HepG2 (cell line): ENCODE measurements around the gene DDX6. TPM values are rescaled to one million over a fixed set of nuclear protein-coding genes. Genes with fewer than 3 reads are reported as not detected.
A peak's percentile ranks its signal among the peaks of the same experiment; 100 is the strongest.

Experiments
- ARNTL ChIP-seq: sonication (generic); formaldehyde crosslinking; IDR thresholded peaks from 2 replicates; pipeline ENCODE4 v1.4.0; 2020; ENCODE audit warnings: mild to moderate bottlenecking, missing genetic modification reagents
- IKZF5 ChIP-seq: IDR thresholded peaks from 2 replicates; pipeline ENCODE4 v1.6.1; 2018; ENCODE audit warnings: missing genetic modification reagents, mild to moderate bottlenecking, missing compliant biosample characterization
- KDM5A ChIP-seq: fragments of 200-600 bp; sonication (generic); IDR thresholded peaks from 2 replicates; pipeline ENCODE4 v1.7.0; 2018; ENCODE audit warnings: antibody characterized with exemption, mild to moderate bottlenecking, low read length, borderline replicate concordance
- MEF2D ChIP-seq: sonication (generic); formaldehyde crosslinking; IDR thresholded peaks from 2 replicates; pipeline ENCODE4 v1.5.1; 2020; ENCODE audit warnings: mild to moderate bottlenecking, missing genetic modification reagents
- NR2F2 ChIP-seq: IDR thresholded peaks from 2 replicates; pipeline ENCODE4 v1.6.1; 2012; ENCODE audit warnings: low read depth, inconsistent platforms, borderline replicate concordance
- PHF5A ChIP-seq: IDR thresholded peaks from one replicate; pipeline ENCODE4 v1.6.1; 2018; ENCODE audit warnings: low read depth, missing genetic modification reagents; ENCODE audit not compliant: unreplicated experiment
- RNF219 ChIP-seq: sonication (generic); formaldehyde crosslinking; IDR thresholded peaks from 2 replicates; pipeline ENCODE4 v1.5.0; 2020; ENCODE audit warnings: mild to moderate bottlenecking, missing genetic modification reagents
- ZBTB3 ChIP-seq: sonication (generic); formaldehyde crosslinking; IDR thresholded peaks from 2 replicates; pipeline ENCODE4 v1.4.0; 2020; ENCODE audit warnings: low read depth, mild to moderate bottlenecking, moderate library complexity, missing genetic modification reagents, borderline replicate concordance
- ZBTB38 ChIP-seq: sonication (generic); formaldehyde crosslinking; IDR thresholded peaks from 2 replicates; pipeline ENCODE4 v1.5.1; 2020; ENCODE audit warnings: mild to moderate bottlenecking, missing genetic modification reagents
- ZNF281 ChIP-seq: sonication (generic); formaldehyde crosslinking; IDR thresholded peaks from 2 replicates; pipeline ENCODE4 v1.4.0; 2020; ENCODE audit warnings: missing genetic modification reagents, borderline replicate concordance
- ZNF605 ChIP-seq: sonication (generic); formaldehyde crosslinking; IDR thresholded peaks from 2 replicates; pipeline ENCODE4 v1.8.0; 2022; ENCODE audit warnings: mild to moderate bottlenecking, missing genetic modification reagents
- ZNF749 ChIP-seq: sonication (generic); formaldehyde crosslinking; IDR thresholded peaks from 2 replicates; pipeline ENCODE4 v1.8.0; 2022; ENCODE audit warnings: mild to moderate bottlenecking, missing genetic modification reagents, moderate library complexity, borderline replicate concordance
- ZNF784 ChIP-seq: sonication (generic); formaldehyde crosslinking; IDR thresholded peaks from 2 replicates; pipeline ENCODE4 v1.5.1; 2020; ENCODE audit warnings: missing genetic modification reagents, mild to moderate bottlenecking, borderline replicate concordance
- ZSCAN25 ChIP-seq: sonication (generic); formaldehyde crosslinking; IDR thresholded peaks from 2 replicates; pipeline ENCODE4 v1.8.0; 2022; ENCODE audit warnings: mild to moderate bottlenecking, missing genetic modification reagents
- polyA plus RNA-seq, 8 experiments: library from polyadenylated mRNA; depleted of rRNA in 3 of 8; stranded (reverse) in 7 of 8; unstranded in 1 of 8; fragments of >200 nt; fragmentation: Illumina TruSeq in 4 of 8; extraction: Trizol in 4 of 8; gene quantifications; 2 replicates each; pipeline versions ENCODE4 v1.2.1 to v1.2.3, GENCODE V29; 2011 to 2016; ENCODE audit warnings: low read depth in 4 of 8, missing spikeins in 1 of 8, mixed read lengths in 1 of 8; ENCODE audit not compliant: insufficient read depth in 1 of 8
- total RNA-seq, 5 experiments: library from RNA; depleted of rRNA; stranded (reverse); fragments of >200 nt; fragmentation: Illumina TruSeq; extraction: Trizol; gene quantifications; 2 replicates each; pipeline ENCODE4 v1.2.3, GENCODE V29; 2016; ENCODE audit warnings: low read depth in 1 of 5

Gene DDX6
- total and polyA plus RNA-seq, 2 of the 13 experiments (the other 11 are each of a cell fraction or from before 2014, with no cell fraction given) = 20.9 to 59.2 TPM

GRCh38 chr11:118791111-118791960 lies at the start of gene DDX6 (continued):
- TF ChIP-seq ZNF281 (CRISPR knock-in tag) = 0 out of 2 replicates have a peak, but pooled peaks have one; percentile 4
- 0 out of 2 replicates have a peak, but pooled peaks have one; percentile 17 for TF ChIP-seq NR2F2
- no peak; the same call in 1 of the 2 replicates for TF ChIP-seq IKZF5 (CRISPR knock-in tag)
- TF ChIP-seq ZSCAN25 (CRISPR knock-in tag) = peak; percentile 32; the same call in 1 of the 2 replicates
- TF ChIP-seq ZBTB38 (CRISPR knock-in tag) = 0 out of 2 replicates have a peak, but pooled peaks have one; percentile 2
- TF ChIP-seq ZBTB3 (CRISPR knock-in tag) = 0 out of 2 replicates have a peak, but pooled peaks have one; percentile 60
- TF ChIP-seq RNF219 (CRISPR knock-in tag) = 0 out of 2 replicates have a peak, but pooled peaks have one; percentile 46
- peak; percentile 60; the same call in 1 of the 2 replicates for TF ChIP-seq KDM5A
- TF ChIP-seq MEF2D (CRISPR knock-in tag) = 0 out of 2 replicates have a peak, but pooled peaks have one; percentile 18
- TF ChIP-seq ZNF749 (CRISPR knock-in tag) = 0 out of 2 replicates have a peak, but pooled peaks have one; percentile 41
- TF ChIP-seq ARNTL = peak; percentile 52
- TF ChIP-seq PHF5A (CRISPR knock-in tag) = no peak
- TF ChIP-seq ZNF784 (CRISPR knock-in tag) = peak; percentile 80; the same call in 1 of the 2 replicates
- TF ChIP-seq ZNF605 (CRISPR knock-in tag) = peak; percentile 87
